ENCODE results near the gene TRHDE.

TRHDE gene

DNA sequence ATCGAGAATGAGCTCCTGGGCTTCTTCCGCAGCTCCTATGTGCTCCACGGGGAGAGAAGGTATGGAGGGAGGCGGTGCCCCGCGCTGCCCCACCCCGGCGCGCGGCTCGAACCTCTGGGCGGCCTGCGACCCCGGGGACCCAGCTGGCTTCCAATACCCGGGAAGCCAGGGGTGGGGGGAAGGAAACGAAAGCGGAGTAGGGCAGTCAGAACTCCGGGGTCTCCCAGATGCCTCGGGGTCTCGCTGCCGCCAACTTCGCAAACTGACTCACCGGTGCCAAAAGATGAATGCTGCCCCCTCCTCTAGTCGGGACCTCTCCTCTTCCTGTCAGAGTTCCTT, 1.3 kb downstream of the TRHDE start:
- no peak for DNase-seq (ENCODE audit: low read depth in 2 of 3, low spot score in 1 of 3)

- no peak for DNase-seq (ENCODE audit: low read depth in 2 of 3, low spot score in 1 of 3)
Observed at GRCh38 chr12:72273851-72274351, 1.7 kb downstream of the TRHDE start.

DNA sequence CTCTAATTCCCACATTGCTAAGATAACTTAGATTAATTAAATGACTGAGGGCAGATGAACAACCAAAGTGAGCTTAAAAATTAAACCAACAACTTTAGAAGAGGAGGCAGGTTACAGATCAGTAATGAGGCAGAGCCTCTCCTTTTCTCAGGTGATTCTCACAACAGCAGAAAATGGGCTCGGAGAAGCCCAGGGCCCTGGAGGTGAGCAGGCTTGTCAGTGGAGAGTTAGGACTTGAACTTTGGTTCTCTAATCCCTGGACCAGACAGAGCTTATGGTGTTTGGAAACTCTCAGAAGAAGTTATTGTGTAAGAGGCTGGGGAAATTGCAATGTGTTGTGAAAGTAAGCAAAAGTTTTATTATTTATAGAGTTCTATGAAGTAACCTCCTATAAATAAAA, 2.8 kb downstream of the TRHDE start:
- no peak for DNase-seq (ENCODE audit: low read depth in 2 of 3, low spot score in 1 of 3)

GRCh38 chr12:72275526-72275925, 3.4 kb downstream of the TRHDE start:
- no peak for DNase-seq (ENCODE audit: low read depth in 2 of 3, low spot score in 1 of 3)

DNA sequence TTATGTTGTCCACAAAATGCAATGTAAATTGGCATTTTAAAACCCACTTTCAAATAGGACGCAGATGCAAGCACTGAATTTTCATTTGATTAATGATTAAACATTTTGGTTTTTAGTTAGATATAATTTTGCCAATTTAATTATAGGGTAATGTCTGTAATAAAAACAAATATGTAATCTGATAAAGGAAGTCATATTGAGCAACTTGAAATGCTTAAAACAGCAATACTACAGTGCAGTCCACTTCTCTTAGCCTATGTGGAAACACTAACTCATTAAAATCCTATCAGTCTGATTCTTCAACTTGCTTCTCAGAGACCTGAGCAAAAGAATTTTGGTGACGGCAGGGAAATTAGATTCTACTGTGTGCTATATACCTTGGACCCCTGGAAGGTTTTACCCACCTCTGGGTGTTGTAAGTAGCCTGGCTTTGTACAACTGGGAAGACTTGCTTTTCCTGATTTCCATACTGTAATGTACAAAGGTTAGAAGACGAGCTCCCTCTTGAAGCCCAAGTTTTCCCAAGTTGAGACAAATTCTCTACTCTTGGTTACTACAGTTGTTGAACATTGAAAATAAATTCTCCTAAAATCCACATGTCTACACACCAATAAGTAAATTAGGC, 4.1 kb downstream of the TRHDE start:
- no peak for DNase-seq (ENCODE audit: low read depth in 2 of 3, low spot score in 1 of 3)

DNA sequence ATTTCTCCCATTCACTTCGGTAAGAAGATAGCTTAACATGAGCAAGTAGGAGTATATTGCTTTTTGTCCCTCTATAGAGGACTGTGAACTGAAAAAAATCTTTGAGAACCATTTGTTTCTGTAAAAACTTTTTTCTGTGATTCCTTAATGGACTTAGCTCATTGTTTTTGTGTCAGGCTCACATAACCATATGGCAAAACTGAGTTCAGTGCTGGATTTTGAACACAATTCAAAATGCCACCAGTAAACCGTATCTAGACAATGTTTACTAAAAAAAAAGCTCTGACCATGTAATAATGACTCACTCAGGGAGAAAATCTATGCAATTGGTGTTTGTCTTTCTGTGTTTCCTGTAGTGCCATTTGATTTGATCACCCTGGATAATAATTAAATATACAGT, 5.2 kb downstream of the TRHDE start:
- no peak for DNase-seq (ENCODE audit: low read depth in 2 of 3, low spot score in 1 of 3)

GRCh38 chr12:72278894-72279293, 6.7 kb downstream of the TRHDE start:
- no peak for DNase-seq (ENCODE audit: low read depth in 2 of 3, low spot score in 1 of 3)

GRCh38 chr12:72281126-72281525, 9.0 kb downstream of the TRHDE start:
- DNase-seq (ENCODE audit: low read depth in 2 of 3, low spot score in 1 of 3) = no peak

DNA sequence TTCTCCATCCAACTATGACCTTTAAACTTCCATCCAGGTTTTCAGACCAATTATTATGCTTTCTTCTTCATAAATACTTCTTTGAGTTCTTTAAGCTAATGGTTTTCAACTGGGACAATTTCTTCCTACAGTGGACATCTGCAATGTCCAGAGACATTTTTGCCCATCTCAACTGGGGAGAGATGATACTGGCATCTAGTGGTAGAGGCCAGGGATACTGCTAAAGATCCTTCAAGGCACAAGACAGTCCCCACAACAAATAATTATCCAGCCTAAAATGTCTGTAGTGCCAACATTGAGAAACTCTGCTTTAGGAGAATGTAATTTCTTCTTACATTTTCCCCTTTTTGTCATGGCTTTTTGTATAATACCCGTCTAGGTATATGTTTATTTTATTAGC, 10.6 kb downstream of the TRHDE start:
- DNase-seq (ENCODE audit: low read depth in 2 of 3, low spot score in 1 of 3) = no peak

- no peak for DNase-seq (ENCODE audit: low read depth in 2 of 3, low spot score in 1 of 3)
Observed at GRCh38 chr12:72285861-72286260, 13.7 kb downstream of the TRHDE start.

- DNase-seq (ENCODE audit: low read depth in 2 of 3, low spot score in 1 of 3) = no peak
Observed at GRCh38 chr12:72286526-72286925, 14.4 kb downstream of the TRHDE start.

DNA sequence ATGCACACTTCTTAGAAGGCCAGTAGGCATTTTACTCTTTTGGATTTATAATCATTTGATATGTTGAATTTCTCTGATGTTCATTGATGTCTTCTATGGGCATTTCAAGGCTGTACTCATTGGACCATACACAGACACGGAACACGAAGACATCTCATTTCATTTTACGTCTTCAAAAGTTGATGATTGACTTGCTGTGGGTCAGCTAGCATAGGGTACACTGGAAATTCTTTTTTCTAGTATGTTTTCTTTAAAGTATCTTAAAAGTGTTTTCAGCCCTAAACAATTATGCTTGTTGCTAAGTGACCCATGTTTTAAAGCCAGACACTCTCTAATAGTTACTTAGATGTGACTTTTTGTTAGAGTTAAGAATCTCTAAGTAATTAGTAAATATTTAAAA, 16.3 kb downstream of the TRHDE start:
- DNase-seq (ENCODE audit: low read depth in 2 of 3, low spot score in 1 of 3) = no peak

- DNase-seq (ENCODE audit: low read depth in 2 of 3, low spot score in 1 of 3) = no peak
Observed at GRCh38 chr12:72288911-72289310, 16.7 kb downstream of the TRHDE start.

DNA sequence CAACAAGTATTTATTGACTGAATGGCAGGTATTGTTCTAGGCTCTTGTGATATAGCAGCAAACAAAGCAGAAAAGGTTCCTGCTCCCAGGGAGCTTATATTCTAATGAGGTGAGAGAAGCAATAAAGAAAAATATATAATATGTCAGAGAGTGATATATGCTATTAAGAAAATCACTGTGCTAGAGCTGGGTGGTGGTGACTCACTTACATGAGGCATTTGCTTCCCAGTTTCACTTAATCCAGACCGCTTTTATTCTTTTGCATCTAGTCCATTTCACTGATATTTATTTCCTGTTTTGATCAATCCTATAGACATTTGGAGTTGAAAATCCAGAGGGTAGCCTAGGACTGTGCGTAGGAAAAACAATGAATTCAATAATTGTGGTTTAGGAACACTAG, 17.5 kb downstream of the TRHDE start:
- DNase-seq (ENCODE audit: low read depth in 2 of 3, low spot score in 1 of 3) = no peak

DNA sequence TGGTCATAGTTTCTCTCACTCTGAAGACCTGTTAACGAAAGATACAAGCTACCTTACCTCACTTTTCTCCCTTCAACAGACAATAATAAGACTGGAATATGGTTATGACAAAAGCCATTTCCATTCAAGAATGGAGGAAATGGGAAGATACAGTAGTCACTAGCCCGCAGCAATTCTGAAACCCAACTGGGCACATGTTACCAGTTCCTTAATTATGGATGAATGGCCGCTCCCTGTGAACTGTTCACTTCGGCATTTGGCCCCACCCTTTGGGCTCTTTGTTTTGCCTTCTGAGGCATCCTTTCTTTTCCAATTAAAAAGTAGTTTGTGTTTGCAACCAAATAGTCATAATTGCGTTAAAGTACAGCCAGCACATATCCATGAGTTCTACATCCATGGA, 19.0 kb downstream of the TRHDE start:
- DNase-seq (ENCODE audit: low read depth in 2 of 3, low spot score in 1 of 3) = no peak

GRCh38 chr12:72293701-72294100, 21.5 kb downstream of the TRHDE start:
- DNase-seq (ENCODE audit: low read depth in 2 of 3, low spot score in 1 of 3) = no peak

DNA sequence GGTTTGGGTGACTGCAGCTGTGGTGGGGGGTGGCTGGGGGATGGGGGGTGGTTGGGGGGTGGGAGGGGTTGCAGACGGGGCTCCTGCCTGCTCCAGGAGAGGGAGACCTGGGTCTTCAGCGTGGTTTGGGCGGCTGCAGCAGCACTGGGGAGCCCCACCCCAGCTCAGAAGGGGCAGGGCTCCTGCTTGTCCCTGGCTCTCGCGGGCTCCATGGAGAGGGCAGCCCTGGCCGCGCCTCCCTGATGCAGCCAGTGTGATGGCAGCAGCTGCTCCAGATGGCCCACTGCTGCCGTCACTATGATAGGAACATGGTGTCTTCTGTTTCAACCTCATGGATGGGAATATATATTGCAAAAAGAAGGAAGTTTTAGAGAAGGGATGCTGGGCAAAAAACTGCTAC, 22.9 kb downstream of the TRHDE start:
- DNase-seq (ENCODE audit: low read depth in 2 of 3, low spot score in 1 of 3) = no peak

DNA sequence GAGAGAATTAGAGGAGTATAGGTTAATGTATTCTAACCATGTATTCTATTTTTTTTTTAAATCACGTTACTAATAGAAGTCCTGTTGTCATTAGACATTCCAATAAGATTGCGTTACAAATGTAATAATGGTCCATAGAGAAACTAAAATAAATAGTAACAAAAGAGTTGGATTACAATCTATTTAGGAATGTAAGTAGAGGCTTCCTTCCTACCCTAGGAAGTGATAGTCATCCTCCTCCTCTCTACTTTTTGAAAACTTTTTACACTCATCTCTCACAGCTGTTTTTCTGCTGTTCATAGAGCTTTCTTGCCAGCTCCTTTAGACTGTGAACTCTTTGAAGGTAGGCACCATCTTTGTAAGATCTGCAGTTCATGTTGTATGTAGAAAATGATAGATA, 23.6 kb downstream of the TRHDE start:
- DNase-seq (ENCODE audit: low read depth in 2 of 3, low spot score in 1 of 3) = no peak

DNA sequence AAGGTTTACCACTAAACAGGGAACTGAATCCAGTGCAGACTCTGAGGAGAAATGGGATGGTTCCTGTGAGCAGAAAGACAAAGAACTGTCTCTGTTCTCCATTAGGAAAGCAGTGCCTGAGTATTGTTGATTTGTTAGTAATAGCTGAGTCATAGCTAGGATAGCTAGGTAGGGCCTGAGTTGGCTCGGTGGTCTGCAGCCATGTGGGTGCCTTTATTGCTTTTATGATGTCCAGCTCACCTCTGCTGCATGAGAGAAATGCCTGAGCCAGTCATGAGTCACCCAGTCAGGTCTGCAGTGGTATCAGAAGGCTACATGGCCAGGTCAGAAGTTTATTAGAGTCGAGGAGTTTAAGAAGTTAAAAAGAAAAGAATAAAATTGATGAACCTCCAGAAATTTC, 24.2 kb downstream of the TRHDE start:
- no peak for DNase-seq (ENCODE audit: low read depth in 2 of 3, low spot score in 1 of 3)

DNA sequence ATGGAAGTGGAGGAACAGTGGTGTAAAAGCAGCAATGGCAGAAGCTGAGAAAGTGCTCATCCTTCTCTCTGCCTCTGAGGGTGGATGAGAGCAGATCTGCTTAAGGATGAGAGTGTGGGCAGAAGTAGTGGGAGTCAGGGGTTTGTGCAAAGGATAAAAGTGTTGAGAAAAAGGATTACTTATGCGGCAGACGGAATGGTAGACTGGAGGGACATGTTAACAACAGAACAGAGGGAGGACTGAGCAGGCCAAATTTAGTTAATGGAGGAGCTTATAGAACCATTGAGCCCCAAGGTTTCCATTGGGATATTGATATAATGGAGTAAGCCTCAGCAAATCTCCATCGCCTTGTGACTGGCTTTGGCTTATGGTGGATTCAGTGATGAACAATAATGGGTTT, 25.5 kb downstream of the TRHDE start:
- no peak for DNase-seq (ENCODE audit: low read depth in 2 of 3, low spot score in 1 of 3)

- DNase-seq (ENCODE audit: low read depth in 2 of 3, low spot score in 1 of 3) = no peak
Observed at GRCh38 chr12:72300728-72301127, 28.6 kb downstream of the TRHDE start.

- DNase-seq (ENCODE audit: low read depth in 2 of 3, low spot score in 1 of 3) = no peak
Observed at GRCh38 chr12:72304751-72305150, 32.6 kb downstream of the TRHDE start.

DNA sequence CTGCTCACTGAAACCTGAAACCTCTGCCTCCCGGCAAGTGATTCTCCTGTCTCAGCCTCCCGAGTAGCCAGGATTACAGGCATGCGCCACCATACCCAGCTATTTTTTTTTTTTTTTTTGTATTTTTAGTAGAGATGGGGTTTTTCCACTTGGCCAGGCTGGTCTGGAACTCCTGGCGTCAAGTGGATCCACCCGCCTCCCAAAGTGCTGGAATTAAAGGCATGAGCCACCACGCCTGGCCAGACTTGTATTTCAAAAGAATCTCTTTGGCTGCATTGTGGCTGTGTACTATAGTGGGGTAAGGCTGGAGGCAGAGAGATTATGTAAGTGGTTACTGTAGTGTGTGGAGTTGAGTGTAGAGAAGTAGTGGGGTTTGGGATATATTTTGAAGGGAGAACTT, 35.1 kb downstream of the TRHDE start:
- DNase-seq (ENCODE audit: low read depth in 2 of 3, low spot score in 1 of 3) = no peak

GRCh38 chr12:72311946-72312345, 39.8 kb downstream of the TRHDE start:
- no peak for DNase-seq (ENCODE audit: low read depth in 2 of 3, low spot score in 1 of 3)

All from stimulated activated CD4-positive, alpha-beta T cell treated with anti-CD3 and anti-CD28 coated beads, Interleukin-12 subunit alpha, Interleukin-12 subunit beta, amount 100 ng/mL, for 48 hours (primary cell).